ENCODE data around the gene SHH.

Gene SHH

DNA sequence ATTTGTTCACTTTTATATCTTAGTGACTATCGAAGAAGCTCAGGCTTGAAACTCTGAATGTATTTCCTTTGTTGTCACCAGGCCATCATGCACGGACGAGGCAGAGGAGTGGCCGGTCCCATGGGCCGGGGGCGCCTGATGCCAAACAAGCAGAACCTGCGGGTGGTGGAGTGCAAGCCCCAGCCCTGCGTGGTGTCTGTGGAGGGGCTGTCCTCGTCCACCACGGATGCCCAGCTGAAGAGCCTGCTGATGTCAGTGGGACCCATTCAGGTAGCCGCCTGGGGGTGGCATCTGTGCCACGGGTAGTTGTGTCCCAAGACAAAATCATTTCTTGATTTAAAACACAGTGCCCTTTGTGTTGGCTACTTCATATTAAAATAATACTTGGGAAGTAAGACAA lies 45.9 kb downstream of the SHH start:
- Histone ChIP-seq H3K36me3 (ENCODE audit: insufficient read depth, low read length) (peaks cover 70% of the 10 kb centered on the region), H3K27ac (no peak overlapping the region)
- TF ChIP-seq POLR2AphosphoS5 (IDR thresholded peaks at IDR 0.05; ENCODE audit: borderline replicate concordance, low read depth, low read length) (no peak), EZH2 (IDR thresholded peaks at IDR 0.05) (no peak), FOXP2 (optimal IDR thresholded peaks at IDR 0.05; ENCODE audit: control extremely low read depth, extremely low read length, insufficient read depth) (no peak)

GRCh38 chr7:155765458-155765857 lies 46.8 kb downstream of the SHH start:
- Histone ChIP-seq H3K36me3 (ENCODE audit: insufficient read depth, low read length) (peaks cover 68% of the 10 kb centered on the region; the same call in 1 of the 2 replicates), H3K27ac (no peak overlapping the region), H3K4me3 (no peak overlapping the region), H3K9ac (ENCODE audit: insufficient read length) (no peak overlapping the region), H3K9me3 (ENCODE audit: low read depth, low read length) (no peaks in the 10 kb centered on the region)
- TF ChIP-seq EZH2 (IDR thresholded peaks at IDR 0.05) = no peak
- TF ChIP-seq FOXP2 (optimal IDR thresholded peaks at IDR 0.05; ENCODE audit: control extremely low read depth, extremely low read length, insufficient read depth) = no peak
- no peak for TF ChIP-seq POLR2AphosphoS5 (IDR thresholded peaks at IDR 0.05; ENCODE audit: borderline replicate concordance, low read depth, low read length)
- no peak for DNase-seq (ENCODE audit: low read depth, low spot score)

More for the DNA sequence above, 45.9 kb downstream of the SHH start:
- H3K9ac ChIP-seq (ENCODE audit: insufficient read length) = no peak overlapping the region
- no peak for DNase-seq (ENCODE audit: low read depth, low spot score)
- no peaks in the 10 kb centered on the region for H3K9me3 ChIP-seq (ENCODE audit: low read depth, low read length)
- H3K4me3 ChIP-seq = no peak overlapping the region

- H3K27ac ChIP-seq = 0 out of 2 replicates have a peak overlapping the region, but pooled peaks have one; percentile 42
- peaks cover 66% of the 10 kb centered on the region for H3K36me3 ChIP-seq (ENCODE audit: insufficient read depth, low read length)
- no peak for DNase-seq (ENCODE audit: low read depth, low spot score)
- TF ChIP-seq EZH2 (IDR thresholded peaks at IDR 0.05) (no peak), POLR2AphosphoS5 (IDR thresholded peaks at IDR 0.05; ENCODE audit: borderline replicate concordance, low read depth, low read length) (no peak), FOXP2 (optimal IDR thresholded peaks at IDR 0.05; ENCODE audit: control extremely low read depth, extremely low read length, insufficient read depth) (no peak)
- no peak overlapping the region for H3K9ac ChIP-seq (ENCODE audit: insufficient read length)
- H3K4me3 ChIP-seq = no peak overlapping the region
- H3K9me3 ChIP-seq (ENCODE audit: low read depth, low read length) = no peaks in the 10 kb centered on the region
These were observed 47.8 kb downstream of the SHH start for GRCh38 chr7:155764438-155764793.

DNA sequence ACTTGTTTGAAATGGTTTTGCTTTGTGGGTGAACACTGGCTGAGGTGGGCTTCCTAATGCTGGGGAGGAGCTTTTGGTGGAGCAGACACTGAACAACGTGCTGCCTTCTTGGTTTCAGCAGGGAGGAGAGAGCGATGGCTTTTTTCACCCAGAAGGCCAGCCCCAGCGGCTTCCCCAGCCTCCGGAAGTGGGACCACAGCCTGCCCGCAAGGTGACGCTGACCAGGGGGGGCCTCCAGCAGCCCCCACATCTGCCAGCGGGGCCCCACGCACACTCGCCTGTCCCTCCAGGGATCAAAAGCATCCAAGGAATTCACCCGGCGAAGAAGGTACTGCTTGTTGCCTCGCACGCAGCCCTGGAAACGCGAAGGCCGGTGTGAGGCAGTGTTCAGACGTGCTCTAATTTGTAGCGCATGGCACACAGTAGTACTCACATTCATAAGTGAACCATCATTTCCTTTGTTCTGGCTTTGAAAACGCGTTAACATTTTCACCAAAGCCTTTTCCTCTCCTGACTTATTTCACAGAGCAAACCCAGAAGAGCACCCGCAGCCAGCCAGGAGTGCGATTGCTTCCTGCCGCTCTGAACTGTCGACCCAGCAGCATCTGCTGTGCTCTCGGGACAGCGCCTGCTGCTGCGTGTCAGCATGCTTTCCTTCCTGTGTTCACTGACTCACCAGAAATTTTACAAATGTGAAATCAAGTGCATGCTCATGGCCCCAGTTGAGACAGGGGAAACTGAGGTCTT lies 48.4 kb downstream of the SHH start:
- no peak for TF ChIP-seq FOXP2 (optimal IDR thresholded peaks at IDR 0.05; ENCODE audit: control extremely low read depth, extremely low read length, insufficient read depth)
- no peak for TF ChIP-seq POLR2AphosphoS5 (IDR thresholded peaks at IDR 0.05; ENCODE audit: borderline replicate concordance, low read depth, low read length)
- no peak for TF ChIP-seq EZH2 (IDR thresholded peaks at IDR 0.05)
- no peaks in the 10 kb centered on the region for H3K9me3 ChIP-seq (ENCODE audit: low read depth, low read length)
- no peak overlapping the region for H3K4me3 ChIP-seq
- no peak for DNase-seq (ENCODE audit: low read depth, low spot score)
- peak overlapping the region; percentile 42; the same call in 1 of the 2 replicates for H3K27ac ChIP-seq
- no peak overlapping the region for H3K9ac ChIP-seq (ENCODE audit: insufficient read length)
- peaks cover 62% of the 10 kb centered on the region for H3K36me3 ChIP-seq (ENCODE audit: insufficient read depth, low read length)

GRCh38 chr7:155763122-155763521 lies 49.1 kb downstream of the SHH start:
- Histone ChIP-seq H3K27ac (no peak overlapping the region), H3K9me3 (ENCODE audit: low read depth, low read length) (no peaks in the 10 kb centered on the region), H3K36me3 (ENCODE audit: insufficient read depth, low read length) (peaks cover 63% of the 10 kb centered on the region), H3K9ac (ENCODE audit: insufficient read length) (no peak overlapping the region), H3K4me3 (no peak overlapping the region)
- no peak for TF ChIP-seq EZH2 (IDR thresholded peaks at IDR 0.05)
- no peak for TF ChIP-seq FOXP2 (optimal IDR thresholded peaks at IDR 0.05; ENCODE audit: control extremely low read depth, extremely low read length, insufficient read depth)
- no peak for TF ChIP-seq POLR2AphosphoS5 (IDR thresholded peaks at IDR 0.05; ENCODE audit: borderline replicate concordance, low read depth, low read length)
- no peak for DNase-seq (ENCODE audit: low read depth, low spot score)

DNA sequence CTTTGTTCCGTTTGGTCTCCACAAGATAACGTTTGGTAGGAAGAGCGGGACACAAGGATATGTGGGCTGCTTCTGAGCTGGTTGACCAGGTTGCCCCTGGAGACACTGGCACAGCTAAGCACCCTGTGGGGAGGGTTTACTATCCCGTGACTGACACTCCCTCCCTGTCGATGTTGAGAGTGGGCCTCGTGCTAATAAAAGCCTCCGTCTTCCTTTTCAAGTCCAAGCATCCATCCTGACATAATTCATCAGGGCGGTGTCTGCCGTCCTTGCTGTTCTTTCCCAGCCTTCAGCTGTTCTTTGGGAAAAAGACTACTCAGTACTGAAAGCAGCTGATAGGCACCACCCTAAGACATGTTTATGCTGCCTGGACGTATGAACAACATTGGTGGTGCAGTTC lies 49.6 kb downstream of the SHH start:
- DNase-seq (ENCODE audit: low read depth, low spot score) = no peak
- Histone ChIP-seq H3K9ac (ENCODE audit: insufficient read length) (no peak overlapping the region), H3K27ac (no peak overlapping the region), H3K36me3 (ENCODE audit: insufficient read depth, low read length) (peaks cover 61% of the 10 kb centered on the region), H3K9me3 (ENCODE audit: low read depth, low read length) (no peaks in the 10 kb centered on the region), H3K4me3 (no peak overlapping the region)
- TF ChIP-seq FOXP2 (optimal IDR thresholded peaks at IDR 0.05; ENCODE audit: control extremely low read depth, extremely low read length, insufficient read depth) (no peak), POLR2AphosphoS5 (IDR thresholded peaks at IDR 0.05; ENCODE audit: borderline replicate concordance, low read depth, low read length) (no peak), EZH2 (IDR thresholded peaks at IDR 0.05) (no peak)

GRCh38 chr7:155762036-155762435 lies 50.2 kb downstream of the SHH start:
- peaks cover 61% of the 10 kb centered on the region for H3K36me3 ChIP-seq (ENCODE audit: insufficient read depth, low read length)
- H3K4me3 ChIP-seq = no peak overlapping the region
- H3K9ac ChIP-seq (ENCODE audit: insufficient read length) = no peak overlapping the region
- no peaks in the 10 kb centered on the region for H3K9me3 ChIP-seq (ENCODE audit: low read depth, low read length)
- DNase-seq (ENCODE audit: low read depth, low spot score) = no peak
- no peak for TF ChIP-seq POLR2AphosphoS5 (IDR thresholded peaks at IDR 0.05; ENCODE audit: borderline replicate concordance, low read depth, low read length)
- TF ChIP-seq EZH2 (IDR thresholded peaks at IDR 0.05) = no peak
- no peak for TF ChIP-seq FOXP2 (optimal IDR thresholded peaks at IDR 0.05; ENCODE audit: control extremely low read depth, extremely low read length, insufficient read depth)
- H3K27ac ChIP-seq = no peak overlapping the region

GRCh38 chr7:155761162-155761561 lies 51.1 kb downstream of the SHH start:
- H3K36me3 ChIP-seq (ENCODE audit: insufficient read depth, low read length) = peaks cover 60% of the 10 kb centered on the region

More at GRCh38 chr7:155761162-155761561, 51.1 kb downstream of the SHH start:
- no peak overlapping the region for H3K9ac ChIP-seq (ENCODE audit: insufficient read length)
- no peak for DNase-seq (ENCODE audit: low read depth, low spot score)
- no peaks in the 10 kb centered on the region for H3K9me3 ChIP-seq (ENCODE audit: low read depth, low read length)
- TF ChIP-seq EZH2 (IDR thresholded peaks at IDR 0.05) (no peak), POLR2AphosphoS5 (IDR thresholded peaks at IDR 0.05; ENCODE audit: borderline replicate concordance, low read depth, low read length) (no peak), FOXP2 (optimal IDR thresholded peaks at IDR 0.05; ENCODE audit: control extremely low read depth, extremely low read length, insufficient read depth) (no peak)
- no peak overlapping the region for H3K27ac ChIP-seq
- no peak overlapping the region for H3K4me3 ChIP-seq
